ENCODE data around the gene MRPL21.

GRCh38 chr11:68916439-68916838 lies 12.8 kb upstream of the MRPL21 start:
- TF ChIP-seq POLR2AphosphoS5 (IDR thresholded peaks at IDR 0.05; ENCODE audit: low read depth, low read length) (no peak), POLR2A (IDR thresholded peaks at IDR 0.05; ENCODE audit: low read depth, low read length) (no peak)

All from GM12892 (cell line).